HS-27A (cell line): ENCODE data around the gene DHRS3.
A peak's percentile ranks its signal among the peaks of the same experiment; 100 is the strongest.

Source experiments
- DNase-seq: peaks from one replicate; pipeline ENCODE4 v3.0.0-alpha.2; 2012; ENCODE audit warnings: low read depth, missing footprints

Gene DHRS3

GRCh38 chr1:12637693-12638092 is 19.7 kb upstream of the DHRS3 start:
- DNase-seq = no peak

DNA sequence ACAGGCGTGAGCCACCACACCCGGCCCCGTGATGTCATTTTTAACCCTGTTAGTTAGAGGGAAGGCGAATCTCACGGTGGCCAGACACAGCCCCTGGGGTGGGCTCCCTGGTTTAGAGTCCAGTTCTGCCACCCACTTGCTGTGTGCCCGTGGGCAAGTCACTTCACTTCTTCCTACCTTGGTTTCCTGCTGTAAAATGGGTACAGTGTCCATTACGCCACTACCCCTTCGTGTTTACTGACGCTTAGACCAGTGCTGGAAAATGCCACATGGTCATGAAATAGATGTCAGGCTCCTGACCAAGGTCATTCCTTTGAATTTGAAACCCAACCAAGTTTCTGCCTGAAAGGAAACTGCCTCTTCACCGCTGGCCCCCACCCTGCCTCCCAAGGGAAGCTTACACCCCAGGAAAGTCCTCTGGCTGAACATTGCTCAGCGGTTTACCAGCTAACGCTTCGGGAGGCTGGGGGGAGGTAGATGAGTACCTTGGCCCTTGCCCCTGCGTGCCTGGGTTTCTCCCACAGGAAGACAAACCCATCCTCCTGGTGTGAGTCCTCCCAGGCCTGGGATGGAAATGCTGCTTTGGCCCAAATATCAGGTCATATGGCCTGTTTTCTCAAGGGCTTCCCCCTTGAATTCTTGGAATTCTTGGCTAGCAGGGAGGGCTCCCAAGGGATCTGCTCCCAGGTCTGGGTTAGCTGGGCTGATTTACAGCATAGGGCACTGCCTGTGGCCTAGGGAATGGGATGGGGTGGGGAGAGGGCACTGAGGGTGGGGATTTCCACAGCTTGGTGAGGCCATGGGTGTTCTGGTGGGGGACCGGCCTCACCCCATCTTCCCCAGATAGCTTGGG is 18.3 kb upstream of the DHRS3 start:
- peak; percentile 88 for DNase-seq

DNA sequence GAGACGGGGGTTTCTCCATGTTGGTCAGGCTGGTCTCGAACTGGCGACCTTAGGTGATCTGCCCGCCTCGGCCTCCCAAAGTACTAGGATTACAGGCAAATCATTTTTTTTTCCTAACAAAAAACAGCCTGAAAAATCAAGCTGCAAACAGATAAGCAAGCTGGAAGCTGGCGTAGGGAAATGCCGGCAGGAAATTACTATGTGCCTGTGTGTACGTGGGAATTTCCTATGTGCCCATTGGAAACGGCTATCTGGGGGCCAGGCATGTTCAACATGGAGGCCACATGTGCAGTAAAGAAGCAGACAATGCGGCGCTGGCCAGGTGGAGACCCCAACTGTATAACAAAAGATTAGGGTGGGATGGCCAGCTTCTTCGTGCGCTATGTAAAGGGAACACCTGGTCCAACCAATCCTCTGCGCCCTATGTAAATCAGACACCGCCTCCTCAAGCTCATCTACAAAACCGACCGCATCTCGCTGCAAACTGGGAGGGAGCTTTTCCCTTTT is 16.7 kb upstream of the DHRS3 start:
- DNase-seq = no peak

DNA sequence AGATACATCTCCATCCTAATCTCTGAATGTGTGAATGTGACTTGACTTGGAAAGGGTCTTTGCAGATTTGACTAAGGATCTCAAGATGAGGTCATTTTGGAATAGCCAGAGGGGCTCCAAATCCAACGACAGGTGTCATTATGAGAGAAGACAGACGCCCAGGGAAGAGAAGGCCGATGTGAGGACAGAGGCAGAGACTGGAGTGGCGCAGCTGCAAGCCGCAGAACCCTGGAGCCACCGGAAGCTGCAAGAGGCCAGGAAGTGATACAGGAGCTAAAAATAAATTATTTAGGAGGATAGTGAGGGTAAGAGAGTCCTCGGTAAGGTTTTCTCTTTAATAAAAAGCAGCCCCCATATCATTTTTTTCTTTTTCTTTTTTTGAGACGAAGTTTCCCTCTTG is 16.1 kb upstream of the DHRS3 start:
- no peak for DNase-seq

- no peak for DNase-seq
These were observed 13.6 kb upstream of the DHRS3 start for GRCh38 chr1:12631571-12631970.

DNA sequence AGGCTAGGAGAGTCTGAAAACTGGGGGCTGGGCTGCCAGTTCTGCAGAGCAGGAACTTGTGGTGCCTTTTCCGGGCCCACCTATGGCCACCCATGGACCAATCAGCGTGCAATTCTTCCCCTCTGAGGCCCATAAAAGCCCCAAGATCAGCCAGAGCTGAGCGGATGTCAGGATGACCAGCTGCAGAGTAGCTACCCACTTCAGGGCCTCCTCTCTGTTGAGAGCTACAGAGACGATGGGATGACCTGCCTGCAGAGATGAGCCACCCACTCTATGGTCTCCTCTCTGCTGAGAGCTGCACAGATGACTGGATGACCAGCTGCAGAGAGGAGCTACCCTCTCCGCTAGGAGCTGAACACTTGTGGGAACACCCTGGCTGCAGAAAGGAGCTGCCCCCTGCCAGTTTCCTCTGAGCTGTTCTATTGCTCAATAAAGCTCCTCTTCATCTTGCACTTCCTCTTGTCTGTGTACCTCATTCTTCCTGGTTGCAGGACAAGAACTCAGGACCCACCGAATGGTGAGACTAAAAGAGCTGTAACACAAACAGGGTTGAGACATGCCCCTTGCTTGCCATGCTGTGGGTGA is 13.0 kb upstream of the DHRS3 start:
- DNase-seq = no peak

DNA sequence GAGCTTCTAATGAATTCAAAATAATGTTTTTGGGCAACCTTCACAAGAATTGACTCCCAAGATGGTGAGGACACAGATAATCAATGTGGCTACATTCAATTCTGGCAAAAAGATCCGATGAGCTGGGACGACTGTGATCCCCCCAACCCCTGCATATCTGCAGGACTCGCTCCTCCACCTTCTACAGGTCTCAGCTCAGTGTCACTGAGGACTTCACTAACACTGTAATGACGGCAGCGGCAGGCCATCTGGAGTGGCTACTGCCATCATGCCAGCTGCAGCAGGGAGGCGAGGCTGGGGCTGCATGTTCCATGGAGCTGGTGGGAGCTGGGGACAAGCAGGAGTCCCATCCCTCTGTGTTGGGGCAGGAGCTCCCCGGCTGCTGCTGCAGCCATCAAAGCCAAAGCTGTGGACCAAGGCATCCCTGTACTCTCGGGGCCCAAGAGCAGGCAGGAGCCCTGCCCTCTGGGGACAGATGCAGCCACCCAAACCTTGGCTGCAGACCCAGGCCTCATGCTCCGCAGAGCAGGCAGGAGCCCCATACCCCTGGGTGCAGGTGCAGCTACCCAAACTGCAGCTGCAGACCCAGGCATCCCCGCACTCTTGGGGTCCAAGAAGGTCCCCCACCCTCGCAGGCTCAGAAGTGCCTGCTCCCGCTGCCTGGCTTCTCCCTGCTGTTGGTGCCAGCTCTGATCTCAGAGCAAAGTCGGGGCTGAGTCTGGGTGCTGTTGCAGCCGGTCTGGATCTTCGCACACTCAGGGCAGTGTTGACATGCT is 12.2 kb upstream of the DHRS3 start:
- no peak for DNase-seq

- no peak for DNase-seq
These were observed 11.5 kb upstream of the DHRS3 start for GRCh38 chr1:12629511-12629956.

DNA sequence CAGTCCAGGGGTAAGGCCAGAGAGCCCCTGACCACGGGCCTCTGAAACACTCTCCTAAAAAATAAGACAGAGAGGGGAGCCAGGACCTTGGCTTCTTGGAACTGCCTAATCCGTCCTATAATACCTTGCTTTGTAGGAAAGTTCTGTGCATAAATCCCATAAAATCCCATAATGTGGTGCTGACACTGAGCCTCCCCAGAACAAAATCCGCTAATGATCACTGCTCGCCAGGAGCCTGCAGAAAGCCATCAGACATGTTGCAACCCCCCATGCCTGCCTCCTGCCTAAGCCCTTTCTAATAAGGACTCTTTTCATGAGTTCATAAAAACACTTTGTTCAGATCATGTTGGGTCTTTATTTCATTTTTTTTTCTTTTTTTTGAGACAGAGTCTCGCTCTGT is 9.3 kb upstream of the DHRS3 start:
- DNase-seq = no peak

- DNase-seq = no peak
These were observed 8.9 kb upstream of the DHRS3 start for GRCh38 chr1:12626888-12627287.

DNA sequence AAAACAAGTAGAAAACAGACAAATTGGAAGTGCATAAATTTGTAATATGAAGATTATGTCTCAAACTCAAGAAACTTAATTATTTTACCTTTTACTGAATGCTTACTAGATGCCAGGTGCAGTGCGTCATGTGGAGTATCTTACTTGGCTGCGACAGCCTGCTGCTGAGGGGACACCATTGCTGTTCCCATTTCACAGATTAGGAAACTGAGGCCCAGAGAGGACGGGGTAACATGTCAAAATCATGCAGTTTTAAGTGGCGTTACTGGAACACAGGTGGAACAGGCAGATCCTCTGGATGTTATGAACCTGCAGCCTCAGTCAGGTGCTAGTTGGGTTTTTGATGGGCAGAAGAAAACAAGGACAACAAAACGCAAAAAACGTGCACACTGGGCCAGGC is 7.3 kb upstream of the DHRS3 start:
- no peak for DNase-seq

DNA sequence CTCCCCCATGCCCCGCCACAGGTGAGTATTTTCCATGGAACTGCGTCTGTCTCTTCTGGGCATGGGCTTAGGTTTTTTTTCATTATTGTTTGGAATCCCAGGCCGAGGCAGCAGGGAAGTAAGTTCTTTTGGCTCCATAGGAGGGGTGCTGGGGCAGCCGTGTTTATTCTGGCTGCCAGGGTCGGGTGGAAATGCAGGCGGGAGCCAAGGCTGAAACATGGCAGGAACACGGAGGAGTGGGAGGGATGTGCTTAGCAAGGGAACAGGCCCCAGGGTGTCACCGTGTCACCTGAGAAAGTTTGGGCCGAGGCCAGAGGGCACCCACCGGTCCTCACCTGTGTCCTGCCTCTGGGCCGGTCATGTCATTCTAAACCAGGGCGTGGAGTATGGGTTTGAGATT is 4.5 kb upstream of the DHRS3 start:
- DNase-seq = no peak

DNA sequence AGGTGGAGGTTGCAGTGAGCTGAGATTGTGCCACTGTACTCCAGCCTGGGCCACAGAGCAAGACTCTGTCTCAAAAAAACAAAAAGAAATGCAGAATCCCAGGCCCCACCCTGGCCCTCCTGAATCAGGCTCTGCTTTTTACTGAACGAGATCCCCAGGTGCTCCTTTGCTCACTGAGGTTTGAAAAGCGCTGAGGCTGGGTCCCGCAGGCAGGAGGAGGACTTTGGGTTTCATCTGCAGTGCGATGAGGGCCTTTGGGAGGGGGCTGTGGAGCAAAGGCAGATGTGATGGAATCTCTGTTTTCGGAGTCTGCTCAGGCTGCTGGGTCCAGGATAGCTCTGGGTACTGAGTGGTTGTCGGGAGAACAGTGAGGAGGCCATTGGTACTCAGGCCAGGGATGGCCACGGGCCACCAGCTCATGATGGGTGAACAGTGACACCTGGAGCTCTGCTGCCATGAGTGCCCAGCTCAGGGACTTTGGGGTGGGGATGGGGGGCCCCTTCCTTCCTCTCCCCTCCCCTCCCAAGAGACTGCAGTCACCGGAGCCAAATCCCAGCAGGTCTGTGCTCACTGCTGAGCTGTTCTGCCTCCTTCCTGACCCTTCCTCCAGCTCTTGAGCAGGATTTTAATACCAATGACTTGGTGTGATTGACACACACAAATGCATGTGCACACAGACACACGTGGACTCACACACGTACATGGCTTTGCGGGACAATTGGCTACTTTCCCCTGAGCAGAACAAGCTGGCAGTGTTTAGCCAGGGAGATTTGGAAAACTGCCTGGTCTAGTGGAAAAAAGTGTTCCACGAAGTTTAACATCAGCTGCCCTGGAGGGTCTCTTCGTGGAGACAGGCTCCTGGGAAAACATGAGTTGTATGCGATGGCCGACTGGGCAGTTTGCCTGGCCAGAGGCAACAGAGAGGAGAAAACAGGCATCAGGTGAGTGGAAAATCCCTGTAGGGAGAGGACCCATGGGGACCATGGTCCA is 3.6 kb upstream of the DHRS3 start:
- no peak for DNase-seq

DNA sequence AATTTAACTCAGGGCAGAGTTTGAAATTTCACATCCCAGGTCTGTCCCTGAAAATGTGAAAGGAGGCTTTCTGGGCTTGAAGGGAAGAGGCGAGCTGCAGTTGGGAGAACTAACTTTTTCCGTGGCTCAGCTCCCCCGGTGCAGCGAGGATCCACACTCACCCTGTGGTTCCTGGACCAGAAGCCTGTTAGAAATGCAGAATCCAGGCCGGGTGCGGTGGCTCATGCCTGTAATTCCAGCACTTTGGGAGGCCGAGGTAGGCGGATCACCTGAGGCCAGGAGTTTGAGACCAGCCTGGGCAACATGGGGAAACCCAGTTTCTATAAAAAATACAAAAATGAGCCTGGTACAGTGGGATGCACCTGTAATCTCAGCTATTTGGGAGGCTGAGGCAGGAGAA is 2.9 kb upstream of the DHRS3 start:
- no peak for DNase-seq

GRCh38 chr1:12620488-12620865 is 2.5 kb upstream of the DHRS3 start:
- DNase-seq = no peak

GRCh38 chr1:12619792-12620487 is 1.9 kb upstream of the DHRS3 start:
- peak; percentile 68 for DNase-seq

DNA sequence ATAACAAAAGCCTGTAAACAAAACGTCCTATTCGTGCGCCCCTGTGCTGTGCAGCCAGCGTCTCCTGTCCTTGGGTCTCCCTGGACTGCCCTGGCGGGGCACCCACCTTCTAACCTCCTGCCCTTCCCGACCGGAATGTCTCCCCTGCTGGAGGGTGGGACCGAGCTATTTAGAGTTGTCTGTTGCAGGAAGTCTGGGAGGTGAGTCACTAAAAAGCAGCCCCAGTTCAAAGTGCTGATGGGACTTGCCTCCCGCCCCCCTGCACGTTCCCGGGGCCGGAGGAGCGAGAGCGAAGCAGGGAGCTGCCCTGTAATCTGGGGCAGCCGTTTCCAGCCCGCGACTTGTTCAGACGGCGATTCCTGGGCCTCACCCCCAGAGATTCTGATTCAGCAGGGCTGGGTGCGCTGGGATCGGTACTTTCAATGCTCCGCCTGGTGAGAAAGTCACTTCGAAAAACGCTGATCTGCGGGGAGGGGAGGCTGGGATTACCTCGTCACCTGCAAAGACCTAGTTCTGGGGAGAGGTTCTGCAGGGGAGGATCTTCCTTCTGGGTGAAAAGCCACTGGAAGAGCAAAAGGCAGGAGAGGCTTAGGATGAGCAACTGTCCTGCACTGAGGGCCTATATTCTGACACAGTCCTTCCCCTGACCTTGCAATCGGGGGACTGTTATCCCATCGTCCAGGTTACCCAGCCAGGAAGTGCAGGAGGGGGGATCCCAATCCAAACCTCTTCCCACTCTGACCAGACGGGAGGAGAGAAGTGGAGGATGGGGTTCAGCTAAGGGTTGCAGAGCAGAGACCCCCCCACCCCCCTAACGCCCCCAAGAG is 1.2 kb upstream of the DHRS3 start:
- peak; percentile 57 for DNase-seq

- DNase-seq = no peak
These were observed 603 bp upstream of the DHRS3 start for GRCh38 chr1:12618661-12618964.

GRCh38 chr1:12617511-12617900 is 504 bp downstream of the DHRS3 start:
- DNase-seq = no peak

- no peak for DNase-seq
These were observed 1.2 kb downstream of the DHRS3 start for GRCh38 chr1:12616709-12617373.
